ENCODE results near the gene CYP2J2.
"Not testable (repeated sequence)": the region's sequence is repeated elsewhere in the genome, so short reads cannot be mapped to it uniquely, and the experiment has no call there.

CYP2J2 gene

DNA sequence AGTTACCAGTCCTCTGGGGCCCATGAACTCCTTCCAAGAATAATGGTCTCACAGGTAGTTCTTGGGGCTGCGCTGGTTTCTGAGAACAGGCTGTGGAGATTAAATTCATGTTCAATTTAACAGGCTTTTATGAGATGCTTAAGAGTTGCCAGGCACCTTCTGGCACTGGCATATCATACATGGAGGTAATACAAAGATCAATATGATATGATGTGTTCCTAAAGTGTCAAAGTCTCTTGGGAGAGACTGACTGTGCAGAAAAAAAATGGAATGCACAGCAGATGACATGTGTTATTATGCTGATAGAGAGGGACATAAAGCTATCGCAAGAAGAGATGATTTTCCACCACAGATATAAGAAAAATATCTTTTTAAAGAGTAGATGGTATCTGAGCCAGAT is 6.8 kb downstream of the CYP2J2 start:
- no peak for DNase-seq (ENCODE audit: low spot score)

DNA sequence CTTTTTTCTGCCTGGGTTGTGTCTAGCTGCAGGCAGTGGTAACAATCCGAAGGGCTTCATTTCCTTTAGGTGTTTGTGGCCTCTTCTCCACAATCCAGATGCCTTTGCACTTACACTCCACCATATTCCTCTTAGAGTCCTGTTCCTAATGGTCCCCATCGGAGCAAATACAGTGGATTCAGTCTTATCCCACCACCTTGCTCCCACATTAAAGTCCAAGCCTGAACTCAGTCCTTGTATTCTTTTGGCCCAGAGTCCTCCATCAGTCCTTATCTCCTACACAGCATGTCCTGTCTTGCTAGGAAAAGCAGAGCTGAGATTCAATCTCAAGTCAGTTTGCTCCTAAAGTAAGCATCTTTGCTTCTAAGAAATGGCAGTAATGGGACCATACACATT is 8.8 kb downstream of the CYP2J2 start:
- no peak for DNase-seq (ENCODE audit: low spot score)

DNA sequence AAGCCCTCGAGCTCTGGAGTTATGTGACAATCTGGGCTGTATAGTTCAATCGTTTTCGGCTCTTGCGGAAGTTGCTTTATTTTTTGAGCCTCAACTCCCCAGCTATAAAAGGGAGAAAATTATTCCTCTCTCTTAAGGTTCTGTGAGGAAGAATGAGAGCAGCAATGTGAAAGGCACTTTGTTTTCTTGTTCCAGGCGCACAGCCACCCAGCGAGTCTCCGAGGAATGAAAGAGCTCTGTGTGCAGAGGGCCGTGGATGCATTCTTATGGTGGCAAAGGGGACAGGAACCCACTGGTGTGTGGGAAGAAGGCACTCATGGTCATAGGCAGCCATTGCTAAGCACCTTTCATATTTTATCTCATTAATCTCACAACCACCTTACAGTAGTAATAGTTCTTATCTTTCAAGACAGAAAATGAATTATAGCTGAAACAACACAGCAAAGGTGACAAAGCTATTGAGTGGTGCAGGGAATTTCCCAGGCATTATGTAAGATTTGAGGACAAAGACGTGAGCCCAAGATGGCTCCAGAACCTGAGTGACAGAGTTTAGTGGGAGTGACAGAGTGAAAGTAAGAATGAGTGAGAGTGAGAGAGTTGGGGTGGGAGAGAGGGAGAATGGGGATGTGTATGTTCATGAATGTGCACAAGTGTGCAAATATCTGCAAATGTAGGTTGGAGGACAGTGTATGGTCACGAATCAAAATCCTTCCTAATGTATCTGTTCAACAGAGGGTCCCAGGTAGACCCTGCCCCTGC is 9.4 kb downstream of the CYP2J2 start:
- no peak for DNase-seq (ENCODE audit: low spot score)

DNA sequence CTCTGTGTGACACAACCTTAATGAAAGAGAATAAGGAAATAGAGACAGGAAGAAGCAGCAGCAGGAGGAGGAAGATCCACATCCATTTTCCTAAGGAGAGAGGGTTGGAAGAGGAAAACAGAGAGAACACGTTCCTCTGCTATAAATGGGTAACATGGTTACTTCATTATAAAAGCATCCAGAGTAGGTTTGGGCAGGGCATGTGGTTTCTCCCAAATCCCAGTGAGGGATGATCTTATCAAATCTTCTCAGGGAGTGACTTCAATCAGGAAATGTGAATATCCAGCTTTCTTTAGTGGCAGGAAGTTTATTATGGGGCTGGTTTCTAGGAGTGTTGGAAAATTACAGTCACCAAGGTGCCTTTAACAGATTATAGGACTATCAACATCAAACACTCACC is 11.1 kb downstream of the CYP2J2 start:
- DNase-seq (ENCODE audit: low spot score) = no peak

DNA sequence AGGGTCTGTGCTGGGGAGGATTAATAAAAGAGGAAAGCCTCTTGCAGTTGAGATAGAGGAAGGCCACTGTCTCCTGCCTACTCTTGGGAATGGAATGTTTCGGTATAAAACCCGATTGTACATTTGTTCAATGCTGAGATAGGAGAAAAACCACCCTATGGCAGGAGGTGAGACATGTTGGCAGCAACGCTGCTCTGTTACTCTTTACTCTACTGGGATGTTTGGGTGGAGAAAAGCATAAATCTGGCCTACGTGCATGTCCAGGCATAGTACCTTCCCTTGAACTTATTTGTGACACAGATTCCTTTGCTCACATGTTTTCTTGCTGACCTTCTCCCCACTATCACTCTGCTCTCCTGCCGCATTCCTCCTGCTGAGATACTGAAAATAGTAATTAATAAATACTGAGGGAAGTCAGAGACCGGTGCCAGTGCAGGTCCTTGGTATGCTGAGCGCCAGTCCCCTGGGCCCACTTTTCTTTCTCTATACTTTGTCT is 11.7 kb downstream of the CYP2J2 start:
- DNase-seq (ENCODE audit: low spot score) = not testable (repeated sequence)

DNA sequence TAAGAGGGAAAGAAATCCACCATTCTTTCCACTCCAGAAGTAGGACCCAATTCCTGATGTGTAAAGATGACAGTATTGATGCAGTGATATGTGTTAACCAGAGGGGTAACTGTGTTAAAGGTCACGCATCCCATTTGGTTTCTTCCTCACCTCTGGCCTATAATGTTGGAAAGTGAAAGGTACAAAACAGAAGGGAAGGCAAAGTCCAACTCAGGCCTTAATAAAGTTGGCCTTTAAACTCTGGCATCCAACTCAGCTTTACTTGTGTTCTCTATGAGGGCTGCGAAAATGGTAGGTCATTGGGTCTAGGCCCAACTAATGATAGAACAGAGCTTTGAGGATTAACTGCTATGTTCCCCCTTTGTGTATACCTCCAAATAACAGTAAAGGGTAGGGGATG is 17.9 kb downstream of the CYP2J2 start:
- DNase-seq (ENCODE audit: low spot score) = no peak

DNA sequence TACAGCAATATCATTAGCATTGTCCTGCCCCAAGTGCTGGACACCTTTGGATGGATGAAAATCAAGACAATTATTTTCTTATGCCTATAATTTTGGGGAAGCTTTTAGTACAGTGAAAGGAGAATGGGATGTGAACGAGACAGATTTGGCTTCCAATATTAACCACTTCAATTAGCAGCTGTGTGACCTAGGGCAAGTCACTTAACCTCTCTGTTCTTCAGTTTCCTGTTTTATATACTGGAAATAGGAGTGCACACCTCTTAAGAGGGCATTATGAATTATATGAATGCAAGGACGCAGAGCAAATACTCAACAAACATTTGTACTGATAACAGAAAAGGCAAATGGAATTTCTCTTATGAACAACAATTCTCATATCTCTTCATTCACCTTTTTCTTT is 18.5 kb downstream of the CYP2J2 start:
- DNase-seq (ENCODE audit: low spot score) = no peak

DNA sequence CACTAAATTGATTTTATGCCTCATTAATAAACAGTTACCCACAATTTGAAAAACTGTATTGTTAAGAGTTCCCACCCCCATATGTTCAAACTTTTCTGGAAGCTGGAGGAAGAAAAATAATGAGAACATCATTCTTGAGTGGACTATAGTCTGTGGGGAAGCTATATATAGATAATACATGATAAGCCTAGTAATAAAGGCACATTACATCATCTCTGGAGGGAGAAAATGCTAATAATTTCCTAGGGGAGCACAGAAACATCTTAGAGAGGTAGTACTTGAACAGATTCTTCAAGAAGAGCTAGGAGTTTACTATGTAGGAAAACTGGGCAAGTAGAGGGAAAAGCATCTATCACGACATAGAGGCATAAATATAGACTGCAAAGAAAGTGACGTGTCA is 19.6 kb downstream of the CYP2J2 start:
- no peak for DNase-seq (ENCODE audit: low spot score)

DNA sequence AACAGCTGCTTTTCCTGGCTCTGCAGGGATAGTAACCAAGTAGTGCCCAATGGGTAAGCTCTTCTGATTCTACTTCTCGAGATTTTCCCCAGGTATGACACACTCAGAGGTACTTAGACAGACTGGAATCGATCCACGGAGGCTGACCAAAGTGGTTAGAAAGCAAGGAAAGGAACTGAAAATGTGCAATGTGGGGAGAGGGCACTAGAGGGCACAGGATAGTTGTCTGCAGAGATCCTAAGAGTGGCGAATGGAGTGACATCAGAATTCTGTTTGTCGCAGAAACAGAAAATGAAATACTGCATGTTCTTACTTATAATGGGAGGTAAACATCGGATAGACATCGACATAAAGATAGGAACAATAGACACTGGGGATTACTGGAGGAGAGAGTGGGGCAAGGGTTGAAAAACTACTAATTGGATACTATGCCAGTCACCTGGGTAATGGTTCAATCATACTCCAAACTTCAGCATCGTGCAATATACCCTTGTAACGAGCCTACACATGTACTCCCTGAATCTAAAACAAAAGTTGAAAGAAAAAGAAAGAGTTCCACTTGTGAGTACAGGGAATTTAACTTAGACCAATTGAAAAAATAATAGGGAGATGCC is 23.3 kb downstream of the CYP2J2 start:
- no peak for DNase-seq (ENCODE audit: low spot score)

DNA sequence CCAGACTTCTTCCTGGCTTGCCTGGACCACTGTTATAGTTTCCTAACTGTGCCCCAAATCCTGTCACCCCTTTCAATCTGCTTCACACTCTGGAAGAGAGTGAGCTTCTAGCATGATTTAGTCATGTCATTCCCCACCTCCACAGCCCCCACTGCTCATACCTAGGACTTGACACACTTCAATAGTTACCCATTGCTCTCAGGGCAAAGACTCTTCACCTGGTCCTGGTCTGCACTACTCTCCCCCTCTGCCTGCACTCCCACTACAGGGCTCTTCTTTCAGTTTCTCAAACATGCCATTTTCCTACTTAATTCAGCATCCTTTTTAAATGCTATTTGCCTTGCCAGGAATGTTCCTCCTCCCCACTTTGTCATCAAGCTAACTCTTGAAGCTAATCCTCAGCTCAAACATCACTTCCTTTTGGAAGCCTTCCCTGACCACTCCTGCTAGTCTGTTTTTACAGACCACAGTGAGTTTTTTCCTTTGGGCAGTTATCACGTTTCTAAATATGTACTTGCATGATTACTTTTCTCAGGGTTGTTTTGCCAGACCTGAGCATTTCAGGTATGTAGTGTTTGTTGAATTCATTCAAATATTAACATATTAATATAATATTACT is 24.7 kb downstream of the CYP2J2 start:
- DNase-seq (ENCODE audit: low spot score) = no peak

DNA sequence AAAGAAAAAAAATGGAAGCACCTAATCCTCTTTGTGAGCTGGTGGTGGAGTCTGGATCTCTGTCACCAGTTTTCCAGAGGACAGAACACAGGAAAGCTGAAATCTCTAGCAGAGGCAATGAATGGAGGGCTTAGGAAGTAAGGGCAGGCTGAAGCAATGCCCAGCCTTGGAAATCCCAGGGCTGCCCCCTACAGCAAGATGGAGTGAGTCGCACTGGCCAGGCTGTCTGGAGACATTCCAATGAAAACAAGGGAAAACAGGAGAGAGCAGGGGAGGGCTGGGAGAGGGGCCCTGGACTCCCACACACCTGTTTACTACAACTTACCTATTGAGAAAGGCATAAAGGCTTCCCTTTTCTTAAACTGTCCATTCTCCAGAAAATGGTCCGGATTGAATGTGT is 25.9 kb downstream of the CYP2J2 start:
- DNase-seq (ENCODE audit: low spot score) = no peak

DNA sequence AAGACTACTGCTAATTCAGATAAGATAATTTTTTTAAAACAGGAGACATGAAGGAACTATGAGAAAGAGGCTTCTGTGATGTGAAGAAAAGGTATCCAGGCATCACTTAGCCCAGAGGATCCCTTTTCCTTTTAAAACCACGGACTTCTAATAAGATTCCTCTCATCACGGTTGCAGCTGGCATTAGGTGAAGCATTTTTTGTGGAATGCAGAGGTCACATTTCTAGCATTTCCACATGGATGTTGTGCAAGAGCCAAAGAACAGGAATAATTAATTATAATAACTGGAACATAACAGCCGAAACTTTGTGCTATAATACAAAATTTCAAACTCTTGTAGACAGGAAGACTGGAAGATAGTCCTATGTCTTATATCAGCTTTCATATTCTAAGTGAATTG is 27.6 kb downstream of the CYP2J2 start:
- DNase-seq (ENCODE audit: low spot score) = no peak

DNA sequence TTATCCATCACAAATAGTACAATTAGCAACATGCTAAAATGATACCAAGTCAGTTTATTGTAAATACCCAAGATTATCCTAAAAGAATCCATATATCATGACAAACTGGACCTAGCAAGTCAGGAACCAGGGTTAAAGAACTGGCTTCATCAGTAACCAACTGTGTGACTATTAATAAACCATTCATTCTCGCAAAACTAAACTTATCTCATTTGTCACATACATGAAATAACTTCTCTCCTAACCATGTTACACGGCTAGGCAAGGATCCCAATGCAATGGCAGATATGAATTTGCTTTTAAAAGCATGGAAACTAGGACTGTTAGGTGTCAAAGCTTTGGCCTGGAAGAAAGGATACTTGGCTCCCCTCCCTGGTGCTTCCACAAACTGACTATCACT is 29.4 kb downstream of the CYP2J2 start:
- no peak for DNase-seq (ENCODE audit: low spot score)

DNA sequence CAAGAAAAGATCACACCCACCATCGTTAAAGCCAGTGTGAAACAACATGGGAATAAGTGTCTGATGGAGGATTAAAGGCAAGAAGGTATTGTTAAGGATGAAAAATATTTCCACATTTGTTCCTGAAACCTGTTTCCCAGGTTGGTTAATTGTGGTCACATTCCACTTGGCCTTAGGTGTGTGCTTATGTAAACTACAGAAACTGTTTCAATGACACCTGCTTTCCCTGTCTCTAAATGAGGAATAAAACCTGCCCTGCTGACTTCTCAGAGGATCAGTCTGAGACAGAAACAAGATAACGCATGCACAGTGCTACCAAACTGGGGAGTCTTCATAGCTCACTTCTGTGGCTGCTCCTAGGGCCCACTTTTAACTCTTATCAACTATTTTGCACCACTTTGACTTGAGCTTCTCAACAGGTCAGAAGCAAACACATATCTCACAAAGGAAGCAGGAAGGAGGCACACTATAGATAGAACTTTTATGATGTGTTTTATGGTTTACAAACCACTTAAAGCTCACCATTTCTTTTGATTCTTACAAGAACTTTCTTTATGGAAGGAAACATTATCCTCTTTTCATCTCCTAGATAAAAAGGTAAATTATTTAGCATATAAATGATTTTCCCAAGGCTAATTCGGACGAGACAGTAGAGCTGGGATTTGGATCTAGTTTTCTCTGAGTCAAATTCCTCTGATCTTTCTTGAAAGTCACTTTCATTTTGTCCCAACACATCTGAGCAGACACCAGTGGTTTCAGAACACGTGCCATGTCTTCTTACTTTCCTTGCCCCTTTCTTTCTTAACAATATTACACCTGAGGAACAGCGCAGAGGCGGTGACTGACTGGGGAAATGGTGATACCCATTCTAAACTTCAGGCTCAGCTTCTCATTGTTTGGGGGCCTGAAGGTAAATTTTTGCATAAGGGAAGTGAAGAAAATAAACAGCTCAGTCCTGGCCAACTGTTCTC is 33.4 kb downstream of the CYP2J2 start:
- no peak for DNase-seq (ENCODE audit: low spot score)

DNA sequence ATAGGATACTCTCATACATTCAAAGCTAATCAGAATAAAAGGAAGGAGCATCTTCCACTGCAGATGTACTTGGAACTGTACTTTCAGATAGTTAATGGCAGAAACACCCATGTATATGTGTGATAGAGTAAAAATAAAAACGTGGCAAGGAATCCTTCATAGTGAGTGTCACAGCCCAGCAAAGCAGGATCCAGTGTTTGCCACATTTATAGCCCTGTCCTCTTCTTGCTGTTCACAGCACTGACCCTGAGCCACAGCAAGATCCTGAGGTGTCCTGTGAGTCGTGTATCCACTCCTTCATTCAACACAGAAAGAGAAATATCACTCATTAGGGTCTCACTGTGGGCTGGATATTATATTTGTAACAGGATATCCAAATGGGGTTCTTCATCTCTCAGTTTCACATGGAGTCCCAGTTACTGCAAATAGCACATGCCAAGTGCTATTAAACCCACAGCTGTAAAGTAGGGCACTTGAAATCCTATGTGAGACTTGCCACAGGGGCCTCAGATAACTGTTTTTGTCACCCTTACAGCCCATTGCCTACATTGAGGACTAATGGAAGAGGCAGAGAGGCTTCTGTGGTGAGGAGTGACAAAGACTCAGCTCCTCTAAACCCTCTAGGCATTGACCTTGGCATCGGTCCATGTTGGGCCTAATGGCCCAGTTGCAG is 41.3 kb downstream of the CYP2J2 start:
- DNase-seq (ENCODE audit: low spot score) = no peak

DNA sequence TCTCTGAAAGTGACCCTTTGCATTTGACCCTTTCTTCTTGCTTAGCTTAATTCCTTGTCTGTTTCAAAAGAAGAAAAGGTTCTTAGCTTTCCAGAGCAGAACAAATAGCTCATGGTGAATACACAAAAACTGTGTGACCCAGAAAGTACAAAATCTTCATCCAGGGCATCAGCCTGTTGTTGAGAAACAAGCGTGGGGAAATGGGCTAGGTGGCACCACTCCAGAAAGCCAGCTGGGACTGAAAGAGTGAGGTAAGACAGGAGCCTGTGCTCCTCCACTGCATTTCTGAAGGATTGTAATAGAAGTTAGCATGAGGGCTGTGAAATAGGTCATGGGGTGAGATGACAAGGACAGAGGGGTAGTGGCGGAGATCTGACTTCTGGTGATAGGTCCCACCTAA is 45.8 kb downstream of the CYP2J2 start:
- DNase-seq (ENCODE audit: low spot score) = no peak

DNA sequence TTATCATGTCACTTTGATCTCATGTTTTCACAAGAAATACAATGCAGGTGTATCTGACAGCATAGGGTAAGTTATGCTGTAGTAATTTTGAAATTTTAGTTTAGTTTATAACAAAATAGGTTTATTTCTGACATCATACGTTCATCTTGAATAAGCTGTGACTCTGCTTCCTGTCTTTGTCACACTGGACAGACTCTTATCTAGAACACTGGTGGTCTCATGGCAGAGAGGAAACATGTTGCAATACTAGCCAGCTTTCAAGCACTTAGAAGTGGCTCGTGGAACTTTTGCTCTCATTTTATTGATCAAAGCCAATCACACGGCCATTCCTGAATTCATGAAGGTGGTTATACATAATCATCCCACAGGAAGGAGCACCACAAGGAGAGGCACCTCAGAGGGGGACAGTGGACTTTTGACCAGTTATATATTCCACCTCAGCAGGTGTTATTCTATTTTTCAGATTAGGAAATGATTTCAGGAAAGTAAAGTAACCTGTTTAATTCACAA is 46.5 kb downstream of the CYP2J2 start:
- no peak for DNase-seq (ENCODE audit: low spot score)

DNA sequence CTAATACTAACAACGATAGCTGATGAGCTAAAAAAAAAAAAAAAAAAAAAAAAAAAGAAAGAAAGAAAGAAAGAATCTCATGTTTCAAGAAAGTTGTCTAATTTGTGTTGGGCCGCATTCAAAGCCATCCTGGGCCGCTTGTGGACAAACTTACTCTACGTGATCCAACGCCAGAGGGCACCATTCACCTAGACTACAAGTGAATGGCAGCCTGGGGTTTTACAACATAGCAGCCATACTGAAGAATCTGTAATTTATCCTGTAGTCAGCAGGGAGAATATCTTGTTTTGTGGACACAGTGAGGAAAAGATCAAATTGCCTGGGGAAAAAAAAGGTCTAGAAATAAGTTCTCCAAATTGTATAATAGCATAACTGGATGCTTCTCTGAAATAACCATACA is 47.0 kb downstream of the CYP2J2 start:
- no peak for DNase-seq (ENCODE audit: low spot score)

DNA sequence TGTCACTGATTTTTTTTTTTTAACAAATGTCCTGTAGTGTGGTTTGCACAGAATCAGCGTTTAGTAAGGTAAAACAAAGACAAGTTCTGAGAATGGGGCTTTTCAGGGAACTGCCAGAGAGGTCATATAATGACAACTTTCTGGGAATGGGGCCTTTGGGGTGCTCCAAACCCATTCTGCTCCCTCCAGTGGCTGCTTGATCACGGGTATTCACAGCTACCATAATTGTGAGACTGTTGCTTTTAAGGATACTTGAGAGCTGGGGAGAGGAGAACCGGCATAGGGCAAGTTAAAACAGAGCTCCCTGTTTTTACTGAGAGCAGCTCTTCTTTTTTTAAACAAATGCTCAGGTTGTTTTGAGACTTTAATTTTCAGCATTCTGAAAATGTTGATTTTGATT is 48.2 kb downstream of the CYP2J2 start:
- no peak for DNase-seq (ENCODE audit: low spot score)

DNA sequence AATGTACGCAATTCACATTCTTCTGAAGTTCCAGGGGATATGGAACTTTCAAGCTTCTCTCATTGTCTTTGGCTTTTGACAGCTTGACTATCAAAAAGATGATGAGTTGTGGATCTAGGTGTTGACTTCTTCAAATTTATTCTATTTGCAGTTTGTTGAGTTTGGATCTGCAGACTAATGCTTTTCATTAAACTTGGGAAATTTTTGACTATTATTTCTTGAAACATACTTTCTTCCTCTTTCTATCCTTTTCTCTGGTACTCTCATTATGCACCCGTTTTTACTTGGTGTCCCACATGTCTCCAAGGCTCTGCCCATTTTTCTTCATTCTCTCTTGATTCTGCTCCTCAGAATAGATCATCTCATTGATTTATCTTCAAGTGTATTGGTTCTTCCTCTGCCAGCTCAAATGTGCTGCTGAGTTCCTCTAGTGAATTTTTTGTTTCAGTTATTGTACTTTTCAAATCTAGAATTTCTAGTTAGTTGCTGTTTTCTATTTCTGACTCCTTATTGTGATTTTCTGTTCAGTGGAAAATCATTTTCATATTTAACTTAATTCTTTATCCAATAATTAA is 49.4 kb downstream of the CYP2J2 start:
- DNase-seq (ENCODE audit: low spot score) = no peak

DNA sequence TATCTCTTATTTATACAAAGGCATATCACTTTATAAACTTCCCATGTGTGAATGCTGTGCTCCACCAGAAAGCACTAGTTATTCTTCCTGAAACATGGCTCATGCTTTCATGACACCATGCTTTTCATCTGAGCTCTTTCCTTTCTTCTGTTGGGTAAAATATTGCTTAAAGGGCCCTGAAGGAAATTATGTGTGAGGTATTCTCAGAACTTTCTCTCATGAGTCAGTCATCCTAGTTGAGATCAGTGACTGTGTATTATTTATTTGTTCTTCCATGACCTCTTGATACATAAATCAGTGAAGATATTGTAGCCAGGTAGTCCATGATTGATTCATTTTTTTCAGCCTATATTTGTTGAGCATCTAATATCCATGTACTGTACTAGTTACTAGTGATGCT is 54.8 kb downstream of the CYP2J2 start:
- DNase-seq (ENCODE audit: low spot score) = no peak
